Measurements from ENCODE around the gene SPNS2. TPM values are rescaled to one million over a fixed set of nuclear protein-coding genes. Genes with fewer than 3 reads are reported as not detected.

Gene SPNS2
- total and polyA plus RNA-seq, 2 experiments from 2014 or later = 1.0 to 1.6 TPM

GRCh38 chr17:4540224-4540651 is 41.6 kb downstream of the SPNS2 start:
- peak; percentile 20 for TF ChIP-seq CTCF (IDR thresholded peaks at IDR 0.05; ENCODE audit: low read depth, low read length)
- H3K36me3 ChIP-seq = peaks cover 11% of the 10 kb centered on the region
- no peak overlapping the region for H3K4me3 ChIP-seq
- peaks cover 13% of the 10 kb centered on the region for H3K4me1 ChIP-seq (ENCODE audit: low read depth)
- no peaks in the 10 kb centered on the region for H3K9me3 ChIP-seq (ENCODE audit: low read depth)
- DNase-seq (ENCODE audit: low read depth in 1 of 2, low spot score in 1 of 2) = no peak
- no peak overlapping the region for H3K27ac ChIP-seq
- H3K27me3 ChIP-seq = no peaks in the 10 kb centered on the region

GRCh38 chr17:4540687-4541327 is 42.1 kb downstream of the SPNS2 start:
- DNase-seq (ENCODE audit: low read depth in 1 of 2, low spot score in 1 of 2) = no peak
- Histone ChIP-seq H3K4me3 (no peak overlapping the region), H3K4me1 (ENCODE audit: low read depth) (peaks cover 10% of the 10 kb centered on the region), H3K27ac (no peak overlapping the region), H3K36me3 (peaks cover 11% of the 10 kb centered on the region), H3K9me3 (ENCODE audit: low read depth) (no peaks in the 10 kb centered on the region), H3K27me3 (no peaks in the 10 kb centered on the region)
- no peak for TF ChIP-seq CTCF (IDR thresholded peaks at IDR 0.05; ENCODE audit: low read depth, low read length)

DNA sequence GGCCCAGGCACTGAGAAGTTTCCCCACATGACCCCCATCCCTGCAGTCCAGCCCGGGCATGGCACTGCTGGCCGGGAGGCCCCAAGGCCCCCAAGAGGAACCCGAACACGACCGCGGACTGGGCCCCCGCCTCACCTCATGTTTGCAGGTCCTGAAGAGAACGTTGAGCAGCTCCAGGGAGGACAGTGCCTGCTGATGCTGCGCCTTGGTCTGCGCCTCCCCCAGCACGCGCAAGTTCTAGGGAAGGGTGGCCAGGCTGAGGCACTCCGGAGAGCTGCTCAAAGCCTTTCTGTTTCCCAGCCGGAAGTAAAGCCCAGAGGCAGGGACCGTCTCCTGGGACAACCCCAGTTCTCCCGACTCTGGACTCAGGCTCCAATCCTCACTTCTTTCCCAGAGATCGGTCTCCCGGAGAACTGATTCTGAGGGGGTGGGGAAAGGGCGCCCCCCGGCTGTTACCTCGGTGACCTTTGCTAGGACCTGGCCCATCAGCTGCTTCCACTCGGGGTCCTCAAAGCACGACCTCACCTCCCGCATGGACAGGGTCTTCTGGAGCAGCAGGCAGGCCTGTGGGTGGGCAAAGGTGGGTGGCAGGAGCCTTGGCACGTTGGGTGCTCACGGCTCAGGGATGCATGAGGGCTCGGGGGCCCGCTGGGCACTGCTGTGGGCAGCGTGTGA is 42.8 kb downstream of the SPNS2 start:
- Histone ChIP-seq H3K27me3 (no peaks in the 10 kb centered on the region), H3K9me3 (ENCODE audit: low read depth) (no peaks in the 10 kb centered on the region), H3K36me3 (peaks cover 11% of the 10 kb centered on the region), H3K27ac (no peak overlapping the region), H3K4me1 (ENCODE audit: low read depth) (peaks cover 3% of the 10 kb centered on the region), H3K4me3 (no peak overlapping the region)
- DNase-seq (ENCODE audit: low read depth in 1 of 2, low spot score in 1 of 2) = no peak
- TF ChIP-seq CTCF (IDR thresholded peaks at IDR 0.05; ENCODE audit: low read depth, low read length) = no peak

DNA sequence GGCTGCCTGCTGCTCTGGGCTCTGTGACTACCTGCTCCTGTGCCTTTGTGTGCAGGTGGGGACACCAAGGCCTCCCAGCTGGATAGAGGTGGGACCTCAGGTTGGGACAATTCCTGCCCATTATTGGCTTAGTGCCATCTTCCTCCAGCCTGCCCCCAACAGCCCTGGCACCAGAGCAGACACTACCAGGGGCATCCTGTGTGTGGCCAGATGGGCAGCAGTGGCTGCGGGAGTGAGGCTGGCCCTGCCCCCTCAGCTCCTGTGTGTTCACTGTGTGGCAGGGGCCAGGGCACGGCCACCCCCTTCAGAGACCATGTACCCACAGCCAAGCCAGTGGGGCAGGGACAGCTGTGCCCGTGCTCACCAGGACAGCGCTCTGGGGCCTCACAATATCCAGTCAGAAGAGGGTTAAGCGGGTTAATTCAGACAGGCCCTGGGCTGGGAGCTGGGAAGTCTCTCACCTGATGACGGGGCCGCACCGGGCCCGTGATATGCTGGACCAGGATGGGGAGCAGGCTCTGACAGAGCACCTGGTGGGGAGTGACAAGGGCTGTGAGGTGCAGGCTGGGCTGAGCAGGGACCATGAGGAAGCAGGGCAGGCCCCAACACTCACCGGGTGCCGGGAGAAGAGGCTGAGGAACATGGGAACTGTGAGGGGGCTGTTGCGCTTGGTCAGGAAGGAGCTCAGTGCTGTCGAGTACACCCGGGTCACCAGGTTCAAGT is 43.5 kb downstream of the SPNS2 start:
- Histone ChIP-seq H3K27me3 (no peaks in the 10 kb centered on the region), H3K9me3 (ENCODE audit: low read depth) (no peaks in the 10 kb centered on the region), H3K36me3 (peaks cover 14% of the 10 kb centered on the region), H3K4me3 (no peak overlapping the region), H3K27ac (no peak overlapping the region), H3K4me1 (ENCODE audit: low read depth) (no peaks in the 10 kb centered on the region)
- no peak for TF ChIP-seq CTCF (IDR thresholded peaks at IDR 0.05; ENCODE audit: low read depth, low read length)
- no peak for DNase-seq (ENCODE audit: low read depth in 1 of 2, low spot score in 1 of 2)

- no peaks in the 10 kb centered on the region for H3K9me3 ChIP-seq (ENCODE audit: low read depth)
- H3K4me3 ChIP-seq = no peak overlapping the region
- H3K27ac ChIP-seq = no peak overlapping the region
- DNase-seq (ENCODE audit: low read depth in 1 of 2, low spot score in 1 of 2) = no peak
- H3K36me3 ChIP-seq = peaks cover 14% of the 10 kb centered on the region
- no peaks in the 10 kb centered on the region for H3K4me1 ChIP-seq (ENCODE audit: low read depth)
- no peaks in the 10 kb centered on the region for H3K27me3 ChIP-seq
- TF ChIP-seq CTCF (IDR thresholded peaks at IDR 0.05; ENCODE audit: low read depth, low read length) = no peak
These were observed 44.1 kb downstream of the SPNS2 start for GRCh38 chr17:4542726-4543191.
